Activated CD8-positive, alpha-beta memory T cell treated with anti-CD3 and anti-CD28 coated beads for 48 hours (primary cell): Measurements from ENCODE around the gene AKNA.

Experiments used
- DNase-seq, 3 experiments: peaks; one replicate each; pipeline ENCODE4 v3.0.0-alpha.2; 2020; ENCODE audit warnings: low read depth in 2 of 3, low spot score in 2 of 3

The AKNA gene

DNA sequence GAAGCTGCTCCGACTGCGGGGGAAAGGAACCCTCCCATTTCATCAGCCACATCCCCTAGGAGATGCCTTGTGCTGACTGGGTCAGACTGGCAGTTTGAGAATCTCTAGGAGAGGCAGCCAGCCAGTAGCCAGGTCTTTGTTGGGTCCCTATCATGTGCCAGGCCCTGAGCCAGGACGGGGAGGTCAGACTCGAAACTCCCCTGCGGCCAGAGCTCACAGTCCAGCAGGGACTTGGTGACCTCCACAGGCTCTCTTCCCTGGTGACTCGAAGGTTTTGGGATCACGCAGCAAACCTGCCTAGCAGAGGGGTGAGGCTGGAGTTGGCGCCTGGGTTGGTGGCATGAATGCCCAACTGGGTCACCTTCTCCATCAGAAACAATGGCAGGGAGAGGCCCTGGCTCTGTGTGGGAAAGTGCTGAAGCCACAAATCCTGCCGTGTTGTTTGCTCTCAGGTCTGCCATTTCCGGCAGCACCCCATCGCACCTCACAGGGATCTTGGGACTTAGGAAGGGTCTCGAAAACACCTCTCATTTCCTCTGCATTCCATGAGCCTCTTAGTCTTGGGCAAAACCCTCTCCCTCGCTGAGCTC, 79.3 kb downstream of the AKNA start:
- DNase-seq, result no peak

DNA sequence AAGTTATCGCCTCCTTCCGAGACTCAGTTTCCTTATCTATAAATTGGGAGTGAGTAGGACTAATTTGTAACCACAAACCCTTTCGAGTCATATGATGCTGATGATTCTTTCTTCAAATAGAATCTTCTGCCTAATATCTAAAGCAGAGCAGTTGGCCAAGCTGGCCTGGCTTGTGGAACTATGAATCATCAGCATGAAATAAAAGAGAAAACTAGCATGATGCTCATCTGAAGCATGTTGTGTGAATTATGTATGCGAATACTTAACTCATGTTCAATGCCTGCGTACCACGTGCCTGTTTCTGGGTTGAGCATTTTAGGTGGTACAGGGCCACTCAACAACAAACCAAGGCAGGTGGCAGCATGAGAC, 79.9 kb downstream of the AKNA start:
- DNase-seq, result no peak

GRCh38 chr9:114304416-114305188, 83.2 kb downstream of the AKNA start:
- no peak for DNase-seq

GRCh38 chr9:114303977-114304376, 83.8 kb downstream of the AKNA start:
- DNase-seq, result no peak

- no peak for DNase-seq
Measured at GRCh38 chr9:114303571-114303970, 84.2 kb downstream of the AKNA start.

GRCh38 chr9:114302727-114303126, 85.1 kb downstream of the AKNA start:
- DNase-seq, result no peak

GRCh38 chr9:114301798-114302565, 85.8 kb downstream of the AKNA start:
- no peak for DNase-seq

DNA sequence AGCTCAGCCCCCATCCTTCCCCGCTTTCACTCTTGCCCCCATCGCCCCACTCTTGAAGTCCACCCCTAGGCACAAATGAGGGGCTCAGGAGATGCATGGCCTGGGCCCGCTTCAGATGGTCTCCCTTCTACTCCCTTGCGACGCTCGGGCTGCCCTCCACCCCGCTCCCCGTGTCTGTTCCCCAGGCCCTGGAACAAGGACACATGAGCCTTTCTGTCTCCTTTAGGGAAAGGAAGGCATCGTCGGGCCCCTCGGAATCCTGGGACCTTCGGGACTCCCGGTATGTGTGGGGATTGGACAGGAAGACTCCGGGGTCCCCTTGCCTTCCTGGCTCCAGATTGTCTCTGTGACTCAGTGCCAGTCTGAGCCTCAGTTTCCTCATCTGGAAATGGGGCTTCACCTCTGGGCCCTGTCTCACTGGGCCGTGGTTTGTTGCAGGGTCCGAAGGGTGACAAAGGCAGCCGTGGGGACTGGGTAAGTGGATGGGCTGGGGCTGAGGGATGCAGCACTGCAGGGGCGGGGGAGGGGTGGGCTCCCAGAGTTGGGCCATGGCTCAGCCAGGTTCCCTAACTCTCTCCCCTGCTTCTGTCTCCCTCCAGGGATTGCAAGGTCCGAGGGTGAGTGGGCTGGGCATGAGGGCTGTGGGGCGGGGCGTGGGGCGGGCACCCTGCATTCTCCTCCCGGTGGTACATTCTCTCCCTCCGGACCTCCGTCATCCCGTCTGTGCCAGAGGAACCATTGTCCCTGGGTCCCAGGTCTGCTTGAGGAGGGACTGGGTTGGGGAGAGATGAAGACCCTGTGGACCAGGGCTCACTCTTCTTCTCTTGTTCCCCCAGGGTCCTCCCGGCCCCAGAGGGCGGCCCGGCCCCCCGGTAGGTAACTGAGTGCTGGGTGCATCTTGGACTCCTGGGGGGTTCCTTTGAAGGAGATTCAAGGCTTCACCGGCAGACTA, 86.7 kb downstream of the AKNA start:
- no peak for DNase-seq

- DNase-seq, result no peak
Measured at GRCh38 chr9:114300153-114300845, 87.5 kb downstream of the AKNA start.

DNA sequence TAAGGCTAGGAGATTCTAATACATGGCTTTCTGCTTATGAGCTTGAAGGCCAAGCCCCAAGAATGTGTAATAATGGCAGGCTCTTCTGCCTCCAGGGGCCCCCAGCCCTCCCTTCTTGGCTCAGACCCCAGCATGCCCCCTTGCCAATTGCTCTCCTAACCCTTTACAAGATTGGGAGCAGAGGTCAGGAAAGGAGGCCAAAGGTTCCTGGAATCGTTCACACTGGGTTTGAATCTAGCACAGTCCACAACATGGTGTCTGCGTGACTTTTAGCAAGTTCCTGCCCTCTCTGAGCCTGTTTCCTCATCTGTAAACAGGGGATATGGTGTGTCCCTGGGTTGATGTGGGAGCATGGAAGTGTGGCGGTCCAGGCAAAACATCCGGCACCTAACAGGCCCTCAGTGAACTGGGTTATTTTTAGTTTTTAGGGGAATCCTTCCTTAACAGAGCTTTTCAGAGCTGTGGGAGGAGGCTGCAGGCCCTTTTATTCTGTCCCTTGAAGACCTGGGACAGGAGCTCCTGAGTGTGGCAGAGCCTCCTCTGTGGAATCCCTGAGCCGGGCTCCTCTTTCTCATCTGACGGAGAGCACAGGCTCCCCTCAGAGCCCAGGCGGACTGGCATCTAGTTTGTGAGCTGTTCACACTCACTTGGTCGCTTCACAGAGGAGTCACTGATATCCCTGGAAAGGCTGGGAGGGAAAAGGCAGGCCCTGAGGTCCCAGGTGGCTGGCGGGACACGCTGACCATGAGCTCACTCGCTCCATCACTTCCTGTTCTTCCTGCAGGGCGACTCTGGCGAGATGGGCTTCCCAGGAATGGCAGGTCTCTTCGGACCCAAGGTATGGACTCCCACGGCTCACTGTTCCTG, 88.3 kb downstream of the AKNA start:
- DNase-seq, result no peak

GRCh38 chr9:114296338-114296737, 91.4 kb downstream of the AKNA start:
- DNase-seq, result no peak

GRCh38 chr9:114294664-114295063, 93.1 kb downstream of the AKNA start:
- DNase-seq, result no peak

- no peak for DNase-seq
Measured at GRCh38 chr9:114291886-114292590, 95.7 kb downstream of the AKNA start.

DNA sequence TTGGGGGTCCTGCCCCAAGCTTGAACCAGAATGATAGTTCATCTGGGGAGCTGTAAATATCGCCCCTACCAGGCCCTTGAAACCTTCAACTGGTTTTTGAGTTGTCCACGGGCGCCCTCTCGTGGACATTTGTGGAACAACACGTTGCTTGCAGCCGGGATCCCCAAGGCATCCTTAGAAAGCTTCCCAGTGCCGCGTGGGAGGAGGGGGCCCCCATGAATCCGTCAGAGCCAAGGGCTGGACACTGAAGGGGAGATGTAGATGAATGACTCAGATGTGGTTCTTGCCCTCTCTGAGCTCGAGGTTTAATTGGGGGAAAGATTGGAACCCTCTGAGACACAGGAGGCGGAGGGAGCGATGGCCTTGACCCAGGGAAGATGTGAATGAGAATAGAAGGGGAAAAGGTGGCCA, 96.7 kb downstream of the AKNA start:
- DNase-seq, result peak; percentile 30 to 80 (median 64)

- no peak for DNase-seq
Measured at GRCh38 chr9:114290561-114290986, 97.2 kb downstream of the AKNA start.

DNA sequence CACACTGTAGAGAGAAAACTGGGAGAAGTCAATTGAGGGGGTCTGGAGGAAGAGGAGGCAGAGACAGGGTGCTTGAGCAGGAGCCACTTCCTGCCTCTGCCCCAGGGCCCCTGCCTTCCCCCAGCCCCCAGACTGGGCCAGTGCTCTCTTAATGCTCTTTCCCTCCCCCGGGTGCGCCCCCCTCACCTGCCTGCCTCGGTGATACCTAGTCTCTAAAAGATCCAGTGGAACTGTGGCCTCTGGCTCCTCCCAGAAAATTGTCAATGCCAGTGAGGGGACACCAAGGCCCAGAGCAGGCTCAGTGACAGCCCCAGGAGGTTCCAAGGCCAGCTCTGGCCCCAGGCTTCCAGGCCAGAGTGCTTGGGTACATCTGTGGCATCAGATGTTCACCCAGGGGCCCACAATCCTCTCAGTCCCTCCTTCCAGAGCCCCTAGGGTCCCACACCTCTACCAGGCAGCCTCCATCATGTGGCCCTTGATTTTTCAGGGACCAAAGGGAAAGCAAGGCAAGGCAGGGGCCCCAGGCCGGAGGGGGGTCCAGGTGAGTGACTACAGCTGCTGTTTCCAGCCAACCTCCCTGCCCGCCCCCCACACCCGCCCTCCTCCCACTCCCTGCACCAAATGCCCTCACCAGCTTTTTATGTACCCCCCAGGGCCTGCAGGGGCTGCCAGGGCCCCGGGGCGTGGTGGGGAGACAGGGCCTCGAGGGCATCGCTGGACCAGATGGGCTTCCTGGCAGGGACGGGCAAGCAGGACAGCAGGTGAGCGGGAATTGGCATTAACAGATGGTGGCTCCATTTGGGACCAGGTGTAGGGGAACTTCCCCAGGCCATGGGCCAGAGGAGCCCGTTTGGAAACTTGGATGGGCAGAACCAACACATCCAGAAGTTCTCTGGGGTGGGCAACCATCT, 98.0 kb downstream of the AKNA start:
- no peak for DNase-seq

DNA sequence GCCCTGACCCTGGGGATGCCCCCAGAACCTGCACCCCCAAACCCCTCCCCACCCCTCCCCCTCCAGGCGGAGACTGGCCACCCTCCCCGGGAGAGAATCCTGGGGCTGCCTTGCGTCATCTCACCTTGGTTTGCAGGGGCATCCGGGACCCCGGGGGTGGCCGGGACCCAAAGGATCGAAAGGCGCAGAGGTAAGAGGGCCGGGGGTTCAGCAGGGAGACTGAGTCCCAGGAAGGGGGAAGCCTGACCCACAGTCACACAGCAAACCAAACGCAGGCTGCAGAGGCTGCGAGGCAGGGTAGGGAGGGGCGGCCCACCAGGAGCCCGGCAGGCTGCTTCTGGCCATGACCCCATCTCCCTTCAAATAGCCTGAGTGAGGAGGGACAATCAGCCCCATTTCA, 98.7 kb downstream of the AKNA start:
- no peak for DNase-seq
